Tibial nerve (tissue), 4 donors: ENCODE data around the gene MYCN.

ENCODE experiments used
- EP300 ChIP-seq, 2 donors: sonication (generic); formaldehyde crosslinking; IDR thresholded peaks; one replicate each; pipeline ENCODE4 v1.6.1; 2017; ENCODE audit warnings: antibody characterized with exemption in 2 of 2, mild to moderate bottlenecking in 1 of 2
- TF ChIP-seq, protein P1 (sequence below), 5 experiments: fragments of 200-600 bp in 3 of 5; fragments of 450-650 bp in 2 of 5; sonication (generic) in 3 of 5; IDR thresholded peaks; one replicate each; pipeline ENCODE4 v1.5.1; 2016 to 2019; ENCODE audit warnings: antibody characterized with exemption in 5 of 5, mild to moderate bottlenecking in 3 of 5, moderate library complexity in 2 of 5

GRCh38 chr2:15979759-15980604, 39.6 kb downstream of the MYCN start:
- TF ChIP-seq, protein P1, sequence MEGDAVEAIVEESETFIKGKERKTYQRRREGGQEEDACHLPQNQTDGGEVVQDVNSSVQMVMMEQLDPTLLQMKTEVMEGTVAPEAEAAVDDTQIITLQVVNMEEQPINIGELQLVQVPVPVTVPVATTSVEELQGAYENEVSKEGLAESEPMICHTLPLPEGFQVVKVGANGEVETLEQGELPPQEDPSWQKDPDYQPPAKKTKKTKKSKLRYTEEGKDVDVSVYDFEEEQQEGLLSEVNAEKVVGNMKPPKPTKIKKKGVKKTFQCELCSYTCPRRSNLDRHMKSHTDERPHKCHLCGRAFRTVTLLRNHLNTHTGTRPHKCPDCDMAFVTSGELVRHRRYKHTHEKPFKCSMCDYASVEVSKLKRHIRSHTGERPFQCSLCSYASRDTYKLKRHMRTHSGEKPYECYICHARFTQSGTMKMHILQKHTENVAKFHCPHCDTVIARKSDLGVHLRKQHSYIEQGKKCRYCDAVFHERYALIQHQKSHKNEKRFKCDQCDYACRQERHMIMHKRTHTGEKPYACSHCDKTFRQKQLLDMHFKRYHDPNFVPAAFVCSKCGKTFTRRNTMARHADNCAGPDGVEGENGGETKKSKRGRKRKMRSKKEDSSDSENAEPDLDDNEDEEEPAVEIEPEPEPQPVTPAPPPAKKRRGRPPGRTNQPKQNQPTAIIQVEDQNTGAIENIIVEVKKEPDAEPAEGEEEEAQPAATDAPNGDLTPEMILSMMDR (IDR thresholded peaks at IDR 0.05): no peak
- no peak for TF ChIP-seq EP300 (IDR thresholded peaks at IDR 0.05)
